Astrocyte of the cerebellum (primary cell): Measurements from ENCODE around the gene ZBTB9.

Experiments
- DNase-seq: peaks from one replicate; pipeline ENCODE4 v3.0.0-alpha.2; 2011; ENCODE audit warnings: low read depth
- H3K4me3 ChIP-seq: 2 replicates; pipeline ENCODE4 v1.5.1; 2011; ENCODE audit warnings: mild to moderate bottlenecking, low read depth, low read length, moderate library complexity
- CTCF ChIP-seq: IDR thresholded peaks from 2 replicates; pipeline ENCODE4 v1.5.1; 2012; ENCODE audit warnings: low read length, low read depth, moderate library complexity, mild to moderate bottlenecking; ENCODE audit errors: missing control alignments
- in situ Hi-C: cut with HindIII; loops from 2 replicates; pipeline ENCODE4 v1.10.0; 2017; ENCODE audit warnings: low sequenced_read_pairs

ZBTB9 gene

GRCh38 chr6:33418690-33419291 lies 35.6 kb upstream of the ZBTB9 start:
- no peak for TF ChIP-seq CTCF
- in situ Hi-C loops, result no loop called here
- DNase-seq, result no peak
- peak overlapping the region; percentile 29 for H3K4me3 ChIP-seq

- H3K4me3 ChIP-seq, result peak within 1 kb of the TSS; percentile 52
- no peak for TF ChIP-seq CTCF
- in situ Hi-C loops, result no loop called here
- no peak for DNase-seq
Observed at GRCh38 chr6:33419580-33420490, 34.5 kb upstream of the ZBTB9 start, which contains the start of gene SYNGAP1. Gene SYNGAP1 (plus strand): TSS chr6:33420065. CDS start chr6:33420265, 200 bp downstream.

- in situ Hi-C loops, result no loop called here
- TF ChIP-seq CTCF, result no peak
- DNase-seq, result no peak
Observed at GRCh38 chr6:33420491-33421343, 33.7 kb upstream of the ZBTB9 start.

GRCh38 chr6:33421344-33421643 lies 33.1 kb upstream of the ZBTB9 start:
- DNase-seq, result no peak
- H3K4me3 ChIP-seq, result no peak overlapping the region
- TF ChIP-seq CTCF, result no peak
- in situ Hi-C loops, result no loop called here

More at GRCh38 chr6:33420491-33421343, 33.7 kb upstream of the ZBTB9 start:
- H3K4me3 ChIP-seq, result peak overlapping the region; percentile 52

- DNase-seq, result no peak
- in situ Hi-C loops, result no loop called here
- TF ChIP-seq CTCF, result no peak
- H3K4me3 ChIP-seq, result no peak overlapping the region
Observed at GRCh38 chr6:33423777-33424176, 30.6 kb upstream of the ZBTB9 start.
